Left kidney (tissue), 8 donors: ENCODE results near the gene FAM187B. TPM values are rescaled to one million over a fixed set of nuclear protein-coding genes. Genes with fewer than 3 reads are reported as not detected.
A peak's percentile ranks its signal among the peaks of the same experiment; 100 is the strongest.

Source experiments
- DNase-seq: peaks from one replicate; pipeline ENCODE4 v3.0.0-alpha.2; 2013
- long read RNA-seq, 8 donors: transcript quantifications; one replicate each; lab custom pipeline, GENCODE V29; 2026
- polyA plus RNA-seq: library from polyadenylated mRNA; unstranded; fragments of 120-200 nt; gene quantifications from one replicate; pipeline ENCODE4 v1.2.1, GENCODE V29; 2013; ENCODE audit not compliant: insufficient read length

The FAM187B gene
- polyA plus RNA-seq: not detected
- long read RNA-seq, donor 1: 0 reads
- long read RNA-seq, donor 2, partial matches to known transcripts: 91 of 117 reads
- long read RNA-seq, donor 2, other reads (novel, unspliced or antisense): 26 of 117 reads
- long read RNA-seq, donor 3: 0 reads
- long read RNA-seq, donor 4: 0 reads
- long read RNA-seq, donor 5: 0 reads
- long read RNA-seq, donor 6: 0 reads
- long read RNA-seq, donor 7: 0 reads
- long read RNA-seq, donor 8: 0 reads

DNA sequence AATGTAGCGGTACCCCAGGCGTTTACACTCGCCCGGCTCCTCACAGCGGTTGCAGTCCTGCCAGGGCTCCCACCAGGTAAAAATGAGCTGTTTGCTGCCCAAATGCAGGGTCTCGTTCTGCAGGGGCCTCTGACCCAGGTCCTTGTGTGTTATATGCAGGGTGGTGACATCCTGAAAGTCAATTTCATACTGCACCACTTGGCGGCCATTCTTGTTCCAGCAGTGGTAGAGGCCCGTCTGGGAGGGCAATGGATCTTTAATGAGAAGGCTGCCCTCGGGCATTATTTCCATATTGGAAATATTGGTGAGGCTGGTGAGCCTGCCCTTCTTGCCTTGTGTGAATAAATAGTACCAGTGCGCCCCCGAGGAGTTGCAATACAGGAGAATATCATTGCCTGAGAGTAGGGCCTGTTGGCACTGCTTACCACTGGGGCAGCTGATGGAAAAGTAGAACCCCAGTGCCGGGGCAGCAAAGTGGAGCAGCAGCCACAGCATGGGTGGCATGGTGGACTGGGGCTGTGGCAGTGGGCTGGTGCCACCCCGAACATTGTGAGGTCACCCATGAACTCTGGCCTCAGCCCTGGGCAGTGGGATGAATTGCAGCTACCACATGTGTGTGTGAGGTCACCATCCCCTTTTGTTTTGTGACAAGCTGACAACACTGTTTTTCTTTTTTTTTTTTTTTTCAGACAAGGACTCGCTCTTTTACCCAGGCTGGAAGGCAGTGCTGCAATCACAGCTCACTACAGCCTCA lies at the start of gene FAM187B:
Gene FAM187B, minus strand, starts transcription at position 563 of the 754 bp plus-strand sequence. Its CDS starts 59 bp downstream, at position 504.
- no peak for DNase-seq

DNA sequence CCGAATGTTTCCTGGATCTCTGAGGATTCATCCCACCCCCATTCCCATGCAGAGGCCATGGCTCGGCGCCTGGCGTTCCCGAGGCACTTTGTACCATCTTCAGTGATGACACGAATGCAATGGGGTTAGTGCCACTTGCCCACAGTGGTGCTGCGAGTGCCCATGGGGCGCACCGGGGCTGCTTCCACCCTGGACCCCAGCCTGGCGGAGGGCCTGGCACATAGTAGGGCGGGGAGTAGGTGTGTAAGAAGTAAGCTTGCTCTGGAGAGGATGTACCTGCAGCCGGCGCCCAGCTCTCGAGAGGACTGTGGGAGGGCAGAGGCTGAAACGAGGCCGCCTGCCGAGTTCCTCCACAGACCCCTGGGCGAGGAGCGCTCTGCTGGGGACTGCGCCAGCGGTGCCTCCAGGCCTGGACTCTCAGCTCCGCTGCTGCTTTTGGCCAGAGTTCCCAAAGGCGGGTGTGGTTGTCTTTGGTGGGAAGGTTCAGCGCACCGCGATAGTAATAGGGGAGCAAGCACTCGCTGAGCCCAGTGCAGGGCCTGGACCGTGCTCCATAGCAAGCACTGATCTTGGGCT lies 48.3 kb upstream of the FAM187B start:
- DNase-seq: no peak

DNA sequence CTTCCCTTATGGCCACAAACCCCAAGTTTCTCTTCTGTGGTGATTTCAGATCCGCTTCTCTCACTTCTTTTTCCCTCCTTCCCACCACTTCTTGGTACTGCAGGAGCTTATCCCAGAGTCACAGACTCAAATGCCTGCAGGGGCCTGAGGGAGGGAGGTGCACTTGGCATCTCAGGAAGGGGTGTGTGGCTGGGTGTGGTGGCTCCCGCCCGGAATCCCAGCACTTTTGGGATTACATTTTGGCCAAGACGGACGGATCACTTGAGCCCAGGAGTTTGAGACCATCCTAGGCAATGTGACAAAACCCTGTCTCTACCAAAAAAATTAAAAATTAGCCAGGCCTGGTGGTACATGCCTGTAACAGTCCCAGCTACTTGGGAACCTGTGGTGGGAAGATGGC lies 45.8 kb upstream of the FAM187B start:
- no peak for DNase-seq

DNA sequence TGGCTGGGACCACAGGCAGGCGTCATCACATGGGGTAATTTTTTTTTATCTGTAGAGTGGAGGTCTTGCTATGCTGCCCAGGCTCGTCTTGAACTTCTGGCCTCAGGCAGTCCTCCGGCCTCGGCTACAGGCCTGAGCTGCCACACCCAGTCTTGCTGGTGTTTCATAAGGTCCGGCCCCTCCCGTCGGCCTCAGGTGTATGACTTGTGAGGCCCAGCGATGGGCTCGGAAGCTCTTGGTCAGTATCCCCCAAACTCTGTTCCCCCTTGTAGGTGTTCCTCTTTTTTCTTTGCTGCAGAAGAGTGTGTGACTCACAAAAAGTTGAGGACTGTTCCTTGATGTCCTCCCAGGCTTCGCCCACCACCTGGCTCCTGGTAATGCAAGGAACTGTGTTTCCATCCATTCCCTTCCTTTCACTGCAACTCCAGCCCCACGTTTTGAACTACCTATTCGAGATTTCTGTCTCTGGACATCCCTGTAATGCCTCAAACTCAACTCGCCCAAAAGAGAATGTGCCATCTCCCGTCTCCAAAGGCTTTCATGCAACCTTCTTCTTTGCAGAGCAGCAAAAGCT lies 45.2 kb upstream of the FAM187B start:
- DNase-seq: no peak

DNA sequence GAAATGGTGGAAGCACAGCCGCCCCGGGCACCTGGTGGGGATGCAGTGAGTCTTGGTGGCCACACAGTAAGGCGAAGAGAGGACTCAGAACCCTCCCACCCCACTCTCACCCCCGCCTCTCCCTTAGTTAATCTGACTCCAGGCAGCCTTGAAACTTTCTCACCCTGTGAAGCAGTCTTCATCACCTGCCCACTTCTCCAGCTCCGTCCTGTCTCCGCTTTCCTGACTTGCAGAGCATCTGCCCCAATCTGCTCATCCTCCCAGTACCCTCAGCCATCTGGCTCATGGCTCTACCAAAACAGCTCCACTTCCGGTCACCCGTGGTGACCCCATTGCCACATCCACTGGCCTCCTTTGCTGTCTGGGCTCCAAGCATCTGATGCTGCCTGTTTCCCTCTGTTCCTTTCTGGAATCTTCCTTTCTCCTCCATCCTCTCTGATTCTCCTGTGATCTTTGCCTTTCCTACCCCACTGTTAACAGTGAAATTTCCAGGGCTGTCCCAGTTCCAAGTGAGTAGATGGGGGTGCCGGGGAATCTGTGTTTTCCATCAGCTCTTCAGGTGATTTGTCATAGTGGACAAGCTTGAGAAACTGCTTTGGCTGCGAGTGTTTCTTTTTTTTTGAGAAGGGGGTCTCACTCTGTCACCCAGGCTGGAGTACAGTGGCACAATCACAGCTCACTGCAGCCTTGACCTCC lies 44.6 kb upstream of the FAM187B start:
- no peak for DNase-seq

DNA sequence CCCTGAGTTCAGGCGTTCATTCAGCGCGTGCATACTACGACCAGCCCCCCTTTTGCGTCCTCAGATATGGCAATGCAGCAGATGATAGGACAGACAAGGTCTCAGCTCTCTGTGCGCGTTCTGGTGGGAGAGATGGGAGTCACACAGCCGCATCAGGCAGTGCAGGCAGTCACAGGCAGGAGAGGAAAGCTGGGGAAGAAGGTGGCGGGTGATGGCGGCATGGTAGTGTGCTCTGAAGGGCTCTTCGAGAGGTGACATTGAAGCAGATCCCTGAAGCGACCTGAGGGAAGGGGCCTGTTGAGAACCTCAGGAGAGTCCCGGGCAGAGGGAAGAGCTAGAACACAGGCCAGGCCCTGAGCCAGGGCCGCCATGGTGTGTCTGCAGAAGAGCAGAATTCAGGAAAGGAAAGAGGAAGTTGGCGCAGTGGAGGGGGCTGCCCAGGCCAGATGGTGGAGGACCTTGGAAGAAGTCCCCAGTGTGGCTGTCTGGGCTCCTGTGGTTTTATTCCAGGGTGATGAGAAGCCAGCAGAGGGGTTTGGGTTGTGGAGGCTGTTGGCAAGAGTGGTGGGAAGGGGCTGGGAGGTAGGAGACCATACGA lies 43.7 kb upstream of the FAM187B start:
- DNase-seq: no peak

DNA sequence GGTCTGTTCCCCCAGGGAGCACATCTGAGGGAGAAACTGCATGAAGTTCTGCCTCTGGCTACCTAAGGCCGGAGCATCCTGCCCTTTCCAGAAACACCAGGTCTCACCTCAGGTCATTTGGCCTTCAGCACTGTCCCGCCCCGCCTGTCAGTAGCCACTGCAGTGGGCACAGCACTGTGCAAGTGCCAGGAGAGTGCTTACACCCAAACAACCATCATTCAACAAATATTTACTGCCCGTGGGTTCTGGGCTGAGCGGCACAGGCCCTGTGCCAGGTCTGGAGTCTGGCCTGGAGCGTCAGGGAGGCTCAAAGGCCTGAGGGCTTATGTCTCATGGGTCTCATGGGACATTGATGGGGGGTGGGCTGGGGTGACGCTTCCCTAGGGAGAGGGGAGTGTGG lies 43.0 kb upstream of the FAM187B start:
- DNase-seq: no peak

DNA sequence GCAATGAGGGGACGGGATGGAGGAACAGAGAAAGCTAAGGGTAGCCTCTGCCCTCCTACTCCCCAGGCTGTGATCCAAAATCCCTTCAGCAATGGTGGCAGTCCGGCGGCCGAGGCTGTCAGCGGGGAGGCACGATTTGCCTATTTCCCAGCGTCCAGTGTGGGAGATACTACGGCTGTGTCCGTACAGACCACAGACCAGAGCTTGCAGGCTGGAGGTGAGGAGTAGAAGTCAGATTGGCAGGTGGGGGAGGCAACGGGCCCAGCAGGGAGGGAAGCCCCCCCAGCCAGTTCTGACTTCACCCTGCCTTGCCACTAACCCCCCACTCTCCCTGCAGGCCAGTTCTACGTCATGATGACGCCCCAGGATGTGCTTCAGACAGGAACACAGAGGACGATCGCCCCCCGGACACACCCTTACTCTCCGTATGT lies 41.9 kb upstream of the FAM187B start:
- no peak for DNase-seq

DNA sequence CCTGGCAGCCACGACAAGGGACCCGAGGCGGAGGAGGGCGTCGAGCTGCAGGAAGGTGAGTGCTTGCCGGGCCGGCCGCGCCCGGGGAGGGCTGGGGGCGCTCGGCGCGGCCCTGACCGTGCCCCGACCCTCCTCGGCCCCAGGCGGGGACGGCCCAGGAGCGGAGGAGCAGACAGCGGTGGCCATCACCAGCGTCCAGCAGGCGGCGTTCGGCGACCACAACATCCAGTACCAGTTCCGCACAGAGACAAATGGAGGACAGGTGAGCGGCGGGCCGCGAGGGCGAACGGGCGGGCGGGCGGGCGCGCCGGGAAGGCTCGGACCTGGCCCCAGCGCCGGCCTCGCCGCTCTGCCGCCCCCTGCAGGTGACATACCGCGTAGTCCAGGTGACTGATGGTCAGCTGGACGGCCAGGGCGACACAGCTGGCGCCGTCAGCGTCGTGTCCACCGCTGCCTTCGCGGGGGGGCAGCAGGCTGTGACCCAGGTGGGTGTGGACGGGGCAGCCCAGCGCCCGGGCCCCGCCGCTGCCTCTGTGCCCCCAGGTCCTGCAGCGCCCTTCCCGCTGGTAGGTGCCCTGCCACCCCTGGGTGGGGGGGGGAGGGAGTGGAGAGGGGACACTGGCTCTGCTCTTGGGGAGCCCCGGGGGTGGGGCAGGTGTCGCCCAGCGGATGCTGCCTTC lies 41.0 kb upstream of the FAM187B start:
- DNase-seq: peak; percentile 84

DNA sequence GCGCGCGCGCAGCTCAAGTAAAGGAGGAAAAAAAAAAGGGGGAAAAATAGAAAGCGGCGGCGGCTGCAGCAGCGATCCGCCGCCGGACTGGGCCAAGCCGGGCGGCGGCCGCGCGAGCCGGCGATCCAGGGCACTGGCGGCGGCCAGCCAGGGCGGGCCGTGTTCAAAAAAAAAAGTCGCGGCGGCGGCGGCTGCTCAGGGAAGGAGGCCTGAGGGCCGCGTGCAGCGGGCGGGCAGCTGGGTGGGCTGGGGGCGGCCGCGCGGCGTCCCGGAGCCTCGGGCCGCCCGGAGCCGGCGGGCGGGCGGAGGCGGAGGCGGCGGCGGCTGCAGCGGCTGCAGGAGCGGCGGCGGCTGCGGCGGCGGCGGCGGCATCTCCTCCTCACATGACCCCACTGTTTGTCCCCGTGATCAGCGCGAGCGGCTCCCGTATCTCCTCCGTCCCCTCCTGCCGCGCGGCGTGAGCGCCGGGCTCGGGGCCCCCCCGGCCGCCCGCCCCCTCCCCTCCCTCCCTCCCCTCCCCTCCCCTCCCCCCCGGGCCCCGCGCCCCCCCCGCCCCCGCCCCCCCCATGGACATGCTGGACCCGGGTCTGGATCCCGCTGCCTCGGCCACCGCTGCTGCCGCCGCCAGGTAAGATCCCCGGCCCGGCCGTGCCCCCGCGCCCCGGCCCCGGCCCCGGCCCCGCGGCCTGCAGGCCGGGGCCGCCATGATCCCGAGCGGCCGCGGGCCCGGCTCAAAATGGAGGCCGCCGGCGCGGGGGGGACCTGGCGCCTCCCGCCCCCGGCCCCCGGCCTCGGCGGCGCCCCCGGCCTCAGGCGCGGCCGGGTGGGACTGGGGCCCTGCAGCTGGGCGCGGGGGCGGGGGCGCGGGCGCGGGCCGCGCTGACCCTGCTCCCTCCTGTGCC lies 40.2 kb upstream of the FAM187B start, which contains the start of gene USF2:
Gene USF2, plus strand, starts transcription at position 427 of the 902 bp plus-strand sequence. Its CDS starts 140 bp downstream, at position 567.
- no peak for DNase-seq

DNA sequence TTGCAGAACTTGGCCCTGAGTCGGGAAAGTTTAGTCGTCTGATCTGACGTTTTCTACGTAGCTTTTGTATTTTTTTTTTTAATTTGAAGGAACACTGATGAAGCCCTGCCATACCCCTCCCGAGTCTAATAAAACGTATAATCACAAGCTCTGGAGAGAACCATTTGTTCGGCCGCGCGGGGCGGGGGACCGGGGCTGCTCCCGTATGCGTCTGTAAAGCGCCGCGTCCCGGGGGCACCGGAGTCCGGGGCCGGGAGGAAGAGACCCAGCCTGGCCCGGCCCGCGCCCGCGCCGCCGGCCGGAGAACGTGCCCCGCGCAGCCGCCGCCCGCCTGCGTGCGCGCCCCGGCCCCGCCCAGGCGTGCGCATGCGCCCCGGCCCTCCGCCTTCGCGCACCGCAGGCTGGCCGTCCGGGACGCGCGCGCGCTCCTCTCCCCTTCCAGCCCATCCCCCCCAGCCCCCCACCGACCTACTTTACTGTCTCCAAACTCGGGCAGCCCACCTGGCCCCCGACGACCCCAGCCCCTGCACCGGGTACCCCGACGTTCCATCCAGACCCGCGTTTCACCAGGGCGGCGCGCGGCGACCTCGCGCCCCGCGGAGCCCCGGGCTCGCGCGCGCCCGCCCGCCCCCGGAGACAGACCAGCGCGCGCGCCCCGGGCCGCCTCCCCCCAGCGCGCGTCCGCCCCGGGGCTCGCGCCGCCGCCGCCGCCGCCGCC lies 39.4 kb upstream of the FAM187B start:
- DNase-seq: peak; percentile 57

DNA sequence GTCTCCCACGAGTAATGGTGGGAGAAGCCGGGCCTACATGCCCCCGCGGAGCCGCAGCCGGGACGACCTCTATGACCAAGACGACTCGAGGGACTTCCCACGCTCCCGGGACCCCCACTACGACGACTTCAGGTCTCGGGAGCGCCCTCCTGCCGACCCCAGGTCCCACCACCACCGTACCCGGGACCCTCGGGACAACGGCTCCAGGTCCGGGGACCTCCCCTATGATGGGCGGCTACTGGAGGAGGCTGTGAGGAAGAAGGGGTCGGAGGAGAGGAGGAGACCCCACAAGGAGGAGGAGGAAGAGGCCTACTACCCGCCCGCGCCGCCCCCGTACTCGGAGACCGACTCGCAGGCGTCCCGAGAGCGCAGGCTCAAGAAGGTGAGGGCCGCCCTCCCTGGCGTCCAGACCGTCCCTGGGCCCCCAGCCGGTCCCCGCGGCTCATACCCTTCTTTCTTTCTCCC lies 38.8 kb upstream of the FAM187B start:
- no peak for DNase-seq

DNA sequence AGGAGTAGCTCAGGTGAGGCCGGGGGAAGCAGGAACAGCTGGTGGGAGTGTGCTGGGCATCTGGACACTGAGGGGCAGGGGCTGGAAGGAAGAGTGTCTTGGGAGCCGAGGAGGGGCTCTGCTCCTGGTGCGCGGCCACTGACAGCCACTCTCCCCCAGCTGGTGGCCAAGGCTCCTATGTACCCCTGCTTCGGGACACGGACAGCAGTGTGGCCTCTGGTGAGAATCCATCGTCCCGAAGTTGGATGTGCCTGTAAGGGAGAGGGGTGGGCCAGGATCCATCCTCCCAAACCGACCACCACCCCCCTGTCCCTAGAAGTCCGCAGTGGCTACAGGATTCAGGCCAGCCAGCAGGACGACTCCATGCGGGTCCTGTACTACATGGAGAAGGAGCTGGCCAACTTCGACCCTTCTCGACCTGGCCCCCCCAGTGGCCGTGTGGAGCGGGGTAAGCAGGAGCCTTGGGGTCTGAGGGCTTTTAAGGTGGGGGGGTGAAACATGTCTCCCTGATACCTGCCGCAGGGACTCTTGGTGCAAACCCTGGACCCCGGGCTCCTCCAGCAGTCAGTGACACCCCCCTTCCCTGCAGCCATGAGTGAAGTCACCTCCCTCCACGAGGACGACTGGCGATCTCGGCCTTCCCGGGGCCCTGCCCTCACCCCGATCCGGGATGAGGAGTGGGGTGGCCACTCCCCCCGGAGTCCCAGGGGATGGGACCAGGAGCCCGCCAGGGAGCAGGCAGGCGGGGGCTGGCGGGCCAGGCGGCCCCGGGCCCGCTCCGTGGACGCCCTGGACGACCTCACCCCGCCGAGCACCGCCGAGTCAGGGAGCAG lies 38.2 kb upstream of the FAM187B start:
- DNase-seq: no peak

DNA sequence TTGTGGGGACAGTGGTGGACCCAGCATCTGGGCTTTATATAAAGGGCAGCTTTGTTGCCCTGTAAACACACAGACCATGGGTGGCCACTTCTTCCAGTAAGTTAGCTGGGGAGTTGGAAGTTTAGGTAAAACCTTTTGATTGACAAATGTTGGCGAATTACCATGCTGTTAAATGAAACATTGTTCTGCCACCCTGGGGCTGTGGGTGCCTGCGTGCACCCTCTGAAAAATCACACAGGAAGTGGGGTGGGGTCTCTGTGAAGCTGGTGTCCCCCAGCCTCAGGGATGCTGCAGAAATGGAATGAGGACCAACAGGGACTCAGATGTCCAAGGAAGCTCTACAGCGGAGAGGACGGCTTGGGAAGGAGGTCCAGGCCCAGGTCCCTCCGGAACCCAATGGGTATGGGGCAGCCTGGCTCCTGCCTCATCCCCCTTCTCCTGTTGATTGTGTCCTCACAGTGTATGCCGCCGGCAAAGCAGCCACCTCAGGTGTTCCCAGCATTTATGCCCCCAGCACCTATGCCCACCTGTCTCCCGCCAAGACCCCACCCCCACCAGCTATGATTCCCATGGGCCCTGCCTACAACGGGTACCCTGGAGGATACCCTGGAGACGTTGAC lies 37.5 kb upstream of the FAM187B start:
- DNase-seq: no peak

DNA sequence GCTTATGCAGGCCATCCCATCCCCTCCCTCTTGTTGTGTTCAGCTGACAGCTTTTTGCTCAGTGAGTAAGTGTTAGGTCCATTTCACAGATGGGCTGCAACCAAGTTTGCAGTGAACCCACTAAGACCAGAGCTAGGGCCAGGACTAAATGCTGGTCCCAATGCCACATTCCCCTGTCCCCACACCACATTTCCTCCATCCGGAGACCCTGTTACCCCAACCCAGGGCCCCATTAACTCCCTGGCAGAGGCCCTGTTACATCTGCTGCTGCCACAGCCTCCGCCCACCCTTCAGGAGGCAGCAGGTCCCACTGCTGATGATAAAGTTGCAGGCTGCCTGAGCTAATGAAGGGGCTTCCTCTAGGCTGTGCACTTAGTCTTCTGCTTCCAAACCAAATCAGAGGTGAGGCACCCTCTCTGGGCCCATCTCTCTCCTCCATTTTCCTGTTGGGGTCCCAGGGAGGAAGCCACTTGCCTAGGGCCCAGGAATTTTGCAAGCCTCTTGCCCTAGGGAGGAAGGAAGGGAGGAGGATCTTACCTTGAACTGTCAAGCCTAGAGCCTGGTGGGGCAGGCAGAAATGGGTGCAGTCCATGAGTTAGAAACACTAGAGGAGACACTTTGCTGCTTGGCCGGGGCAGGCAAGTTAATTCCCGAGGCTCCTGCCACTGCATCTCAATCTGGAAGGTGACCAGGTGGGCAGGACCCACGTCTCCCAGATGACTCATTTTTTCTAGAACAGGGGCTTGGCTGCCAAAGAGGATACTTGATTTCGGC lies 36.8 kb upstream of the FAM187B start:
- no peak for DNase-seq

DNA sequence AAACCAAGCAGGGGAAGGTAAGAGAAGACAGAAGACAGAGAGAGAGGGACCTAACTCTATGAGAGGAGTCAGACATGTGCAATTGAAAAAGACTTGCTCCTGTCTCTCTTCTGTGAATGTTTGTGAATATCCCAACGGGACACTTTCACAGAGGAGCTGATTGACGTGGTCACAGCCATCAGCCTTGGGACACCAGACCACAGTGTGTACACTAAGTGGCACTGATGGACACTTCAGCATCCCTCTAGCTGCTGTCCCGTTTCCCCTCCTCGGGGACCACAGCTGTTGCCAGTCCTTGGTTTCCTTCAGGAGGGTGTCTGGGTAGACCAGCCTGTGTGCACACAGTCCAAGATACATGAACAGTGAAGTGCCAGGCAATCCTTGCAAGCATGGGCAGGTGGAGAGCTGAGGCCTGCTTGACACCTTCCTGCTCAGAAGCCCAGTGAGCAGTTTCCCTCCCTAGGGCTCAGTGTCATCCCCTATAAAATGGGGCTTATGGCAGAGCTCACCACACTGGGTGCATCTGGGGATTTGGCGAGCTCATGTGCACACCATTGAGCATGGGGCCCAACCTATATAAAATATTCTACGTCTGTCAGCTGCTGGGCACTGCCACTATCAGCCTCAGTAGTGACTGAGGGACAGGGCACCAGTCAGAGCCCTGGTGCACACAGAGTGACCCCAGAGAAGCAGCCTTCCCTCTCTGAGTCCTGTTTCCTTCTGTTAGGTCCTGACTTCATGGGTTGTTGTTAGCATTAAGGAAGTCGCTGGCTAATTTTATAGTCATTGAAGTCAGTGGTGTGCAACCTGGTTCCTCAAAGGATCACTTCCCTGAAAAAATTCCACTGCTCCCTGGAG lies 36.0 kb upstream of the FAM187B start:
- DNase-seq: no peak
